ENCODE measurements around the gene NETO2.
"Not testable (repeated sequence)": the region's sequence is repeated elsewhere in the genome, so short reads cannot be mapped to it uniquely, and the experiment has no call there.

The NETO2 gene

GRCh38 chr16:47143677-47144558 is at the start of gene NETO2:
Gene NETO2, minus strand, starts transcription at chr16:47143945. Its CDS starts 333 bp downstream, at chr16:47143612.
- DNase-seq (ENCODE audit: low read depth), result peak; percentile 58

GRCh38 chr16:47182318-47182717 is 38.6 kb upstream of the NETO2 start:
- no peak for DNase-seq (ENCODE audit: low read depth)

- not testable (repeated sequence) for DNase-seq (ENCODE audit: low read depth)
Measured at GRCh38 chr16:47181066-47181465, 37.3 kb upstream of the NETO2 start.

GRCh38 chr16:47180073-47180472 is 36.3 kb upstream of the NETO2 start:
- no peak for DNase-seq (ENCODE audit: low read depth)

- DNase-seq (ENCODE audit: low read depth), result no peak
Measured at GRCh38 chr16:47175152-47175551, 31.4 kb upstream of the NETO2 start.

GRCh38 chr16:47162670-47163420 is 19.1 kb upstream of the NETO2 start:
- no peak for DNase-seq (ENCODE audit: low read depth)

GRCh38 chr16:47161464-47161863 is 17.7 kb upstream of the NETO2 start:
- DNase-seq (ENCODE audit: low read depth), result no peak

- no peak for DNase-seq (ENCODE audit: low read depth)
Measured at GRCh38 chr16:47160422-47160821, 16.7 kb upstream of the NETO2 start.

- no peak for DNase-seq (ENCODE audit: low read depth)
Measured at GRCh38 chr16:47158992-47159391, 15.2 kb upstream of the NETO2 start.

- no peak for DNase-seq (ENCODE audit: low read depth)
Measured at GRCh38 chr16:47156680-47157215, 13.0 kb upstream of the NETO2 start.

- not testable (repeated sequence) for DNase-seq (ENCODE audit: low read depth)
Measured at GRCh38 chr16:47152501-47152900, 8.8 kb upstream of the NETO2 start.

- no peak for DNase-seq (ENCODE audit: low read depth)
Measured at GRCh38 chr16:47150067-47150466, 6.3 kb upstream of the NETO2 start.

- DNase-seq (ENCODE audit: low read depth), result no peak
Measured at GRCh38 chr16:47144559-47144877, 773 bp upstream of the NETO2 start.

- DNase-seq (ENCODE audit: low read depth), result peak; percentile 43
Measured at GRCh38 chr16:47142821-47143676, 696 bp downstream of the NETO2 start.

GRCh38 chr16:47142486-47142820 is 1.3 kb downstream of the NETO2 start:
- DNase-seq (ENCODE audit: low read depth), result no peak

- peak; percentile 73 for DNase-seq (ENCODE audit: low read depth)
Measured at GRCh38 chr16:47141773-47142485, 1.8 kb downstream of the NETO2 start.

- DNase-seq (ENCODE audit: low read depth), result no peak
Measured at GRCh38 chr16:47140686-47141085, 3.1 kb downstream of the NETO2 start.

- no peak for DNase-seq (ENCODE audit: low read depth)
Measured at GRCh38 chr16:47139561-47140185, 4.1 kb downstream of the NETO2 start.

- DNase-seq (ENCODE audit: low read depth), result not testable (repeated sequence)
Measured at GRCh38 chr16:47137925-47138324, 5.8 kb downstream of the NETO2 start.

- DNase-seq (ENCODE audit: low read depth), result no peak
Measured at GRCh38 chr16:47136099-47136842, 7.5 kb downstream of the NETO2 start.
